HCT116 (cell line): Measurements from ENCODE around the gene ABCB8. TPM values are rescaled to one million over a fixed set of nuclear protein-coding genes. Genes with fewer than 3 reads are reported as not detected.

Experiments used
- ATAC-seq: fragments of 200-7000 bp; cut with Tn5 transposase; 2 replicates; pipeline ENCODE4 v1.9.1; 2020; ENCODE audit warnings: mild to moderate bottlenecking, moderate library complexity
- Bru-seq: library from RNA; stranded (reverse); fragments of 400-500 nt; gene quantifications from one replicate; lab custom pipeline; 2021; lab: Mats Ljungman, UMichigan
- BruChase-seq, 2 experiments: library from RNA; stranded (reverse); fragments of 400-500 nt; gene quantifications; one replicate each; lab custom pipeline; 2021; lab: Mats Ljungman, UMichigan
- BruUV-seq: library from RNA; stranded (reverse); fragments of 400-500 nt; replicated peaks from 2 replicates; lab custom pipeline; 2021; lab: Mats Ljungman, UMichigan
- CTCF ChIA-PET: fragments of 300-600 bp; sonication (Branson Sonifier 250); formaldehyde crosslinking; loops from one replicate; lab custom pipeline; 2021; ENCODE audit warnings: antibody characterized with exemption; lab: Charles Lee
- POLR2A ChIA-PET: fragments of 300-600, 350-600 bp; sonication (Branson Sonifier 250); formaldehyde crosslinking; loops from one replicate; lab custom pipeline; 2021; ENCODE audit warnings: antibody characterized with exemption; lab: Charles Lee
- RAD21 ChIA-PET, 2 experiments: fragments of 300-600 bp; sonication (Branson Sonifier 250); formaldehyde crosslinking; loops; one replicate each; lab custom pipeline; 2023; ENCODE audit warnings: low total read pairs in 2 of 2; ENCODE audit not compliant: uncharacterized antibody in 2 of 2, unreplicated experiment in 2 of 2, low non-redundant PET in 1 of 2; lab: Charles Lee
- DNase-seq: peaks from one replicate; pipeline ENCODE4 v3.0.0-alpha.2; 2010; ENCODE audit warnings: low read depth, low spot score
- H2AFZ ChIP-seq: fragments of 200-600 bp; shearing (Covaris generic), sonication (generic); 2 replicates; pipeline ENCODE4 v1.6.1; 2017; ENCODE audit warnings: low read depth, mixed run types, mixed read lengths, antibody characterized with exemption, low read length; ENCODE audit not compliant: poor library complexity, severe bottlenecking
- H3K27ac ChIP-seq: 2 replicates; pipeline ENCODE4 v1.5.1; 2012; ENCODE audit warnings: low read depth, low read length
- H3K27me3 ChIP-seq: fragments of 200-600 bp; sonication (generic); 2 replicates; pipeline ENCODE4 v1.6.1; 2016; ENCODE audit warnings: mixed run types, low read length, mixed read lengths; ENCODE audit not compliant: insufficient read depth
- H3K36me3 ChIP-seq, 2 experiments: fragments of 200-500 bp in 1 of 2; fragments of 200-600 bp in 1 of 2; sonication (Bioruptor generic) in 1 of 2; sonication (generic) in 1 of 2; 2 replicates each; pipeline versions ENCODE4 v1.5.1 to v1.6.1; 2014 to 2016; ENCODE audit warnings: low read length in 2 of 2, inconsistent platforms in 1 of 2, mixed read lengths in 1 of 2, mixed run types in 1 of 2; ENCODE audit not compliant: insufficient read depth in 2 of 2, control insufficient read depth in 1 of 2
- H3K4me1 ChIP-seq, 2 experiments: fragments of 200-600 bp in 1 of 2; sonication (generic) in 1 of 2; 2 replicates each; pipeline versions ENCODE4 v1.5.1 to v1.6.1; 2012 to 2017; ENCODE audit warnings: low read length in 2 of 2, inconsistent platforms in 1 of 2, mild to moderate bottlenecking in 1 of 2, mixed read lengths in 1 of 2, mixed run types in 1 of 2, moderate library complexity in 1 of 2; ENCODE audit not compliant: insufficient read depth in 2 of 2, control insufficient read depth in 1 of 2
- H3K4me2 ChIP-seq: fragments of 200-600 bp; sonication (generic); 2 replicates; pipeline ENCODE4 v1.6.1; 2017; ENCODE audit warnings: mixed run types, low read length, mixed read lengths
- H3K4me3 ChIP-seq, 2 experiments: fragments of 200-600 bp in 1 of 2; sonication (generic) in 1 of 2; replicated peaks in 1 of 2; 2 replicates each; pipeline ENCODE4 v1.5.1; 2011 to 2016; ENCODE audit warnings: low read length in 2 of 2, control low read depth in 1 of 2, low read depth in 1 of 2, mild to moderate bottlenecking in 1 of 2, mixed read lengths in 1 of 2, mixed run types in 1 of 2
- H3K79me2 ChIP-seq: fragments of 200-600 bp; sonication (generic); 2 replicates; pipeline ENCODE4 v1.6.1; 2017; ENCODE audit warnings: mild to moderate bottlenecking, mixed run types, low read length, moderate library complexity, mixed read lengths; ENCODE audit not compliant: insufficient read depth
- H3K9ac ChIP-seq: fragments of 200-600 bp; sonication (generic); 2 replicates; pipeline ENCODE4 v1.6.1; 2016; ENCODE audit warnings: low read length, mixed read lengths
- H3K9me2 ChIP-seq: fragments of 200-600 bp; sonication (generic), shearing (Covaris generic); 2 replicates; pipeline ENCODE4 v1.6.1; 2017; ENCODE audit warnings: mixed run types, mild to moderate bottlenecking, moderate library complexity; ENCODE audit not compliant: insufficient read depth
- H3K9me3 ChIP-seq, 2 experiments: fragments of 200-500 bp in 1 of 2; fragments of 200-600 bp in 1 of 2; sonication (Bioruptor generic) in 1 of 2; sonication (generic) in 1 of 2; 2 replicates each; pipeline ENCODE4 v1.6.1; 2014 to 2017; ENCODE audit warnings: low read length in 2 of 2, mixed read lengths in 2 of 2, inconsistent platforms in 1 of 2, low read depth in 1 of 2, mild to moderate bottlenecking in 1 of 2, mixed run types in 1 of 2, moderate library complexity in 1 of 2; ENCODE audit not compliant: control insufficient read depth in 1 of 2, insufficient read depth in 1 of 2
- H4K20me1 ChIP-seq: fragments of 200-600 bp; sonication (generic), shearing (Covaris generic); 2 replicates; pipeline ENCODE4 v1.6.1; 2017; ENCODE audit warnings: mixed run types, mild to moderate bottlenecking, moderate library complexity; ENCODE audit not compliant: insufficient read depth
- ATF3 ChIP-seq: IDR thresholded peaks from 2 replicates; pipeline ENCODE4 v1.6.1; 2012
- CBX3 ChIP-seq: IDR thresholded peaks from 2 replicates; pipeline ENCODE4 v1.6.1; 2012; ENCODE audit warnings: low read depth
- CTCF ChIP-seq, 3 experiments: fragments of 200-600 bp in 1 of 3; sonication (generic) in 1 of 3; IDR thresholded peaks in 2 of 3; conservative IDR thresholded peaks in 1 of 3; 2 replicates each; pipeline ENCODE4 v1.5.1; 2012 to 2017; ENCODE audit warnings: low read depth in 2 of 3, low read length in 2 of 3, antibody characterized with exemption in 1 of 3, borderline replicate concordance in 1 of 3, control low read depth in 1 of 3, mild to moderate bottlenecking in 1 of 3, mixed read lengths in 1 of 3, mixed run types in 1 of 3, moderate library complexity in 1 of 3; ENCODE audit not compliant: insufficient read depth in 1 of 3
- EGR1 ChIP-seq: IDR thresholded peaks from 2 replicates; pipeline ENCODE4 v1.6.1; 2012; ENCODE audit warnings: low read depth
- ELF1 ChIP-seq: IDR thresholded peaks from 2 replicates; pipeline ENCODE4 v1.6.1; 2012; ENCODE audit warnings: low read depth, borderline replicate concordance
- EZH2phosphoT487 ChIP-seq: fragments of 200-600 bp; IDR thresholded peaks from 2 replicates; pipeline ENCODE4 v1.6.1; 2018; ENCODE audit warnings: antibody characterized with exemption, borderline replicate concordance
- FOSL1 ChIP-seq: IDR thresholded peaks from 2 replicates; pipeline ENCODE4 v1.6.1; 2012; ENCODE audit warnings: low read depth
- JUND ChIP-seq: IDR thresholded peaks from 2 replicates; pipeline ENCODE4 v1.6.1; 2012
- POLR2A ChIP-seq: IDR thresholded peaks from 2 replicates; pipeline ENCODE4 v1.7.0; 2011; ENCODE audit warnings: borderline replicate concordance; ENCODE audit not compliant: insufficient read depth, insufficient read length; ENCODE audit errors: extremely low read depth
- POLR2AphosphoS5 ChIP-seq: IDR thresholded peaks from 2 replicates; pipeline ENCODE4 v1.6.1; 2011; ENCODE audit warnings: mild to moderate bottlenecking, low read depth, low read length, moderate library complexity
- REST ChIP-seq: IDR thresholded peaks from 2 replicates; pipeline ENCODE4 v1.6.1; 2012; ENCODE audit warnings: low read depth
- SIN3A ChIP-seq: IDR thresholded peaks from 2 replicates; pipeline ENCODE4 v1.6.1; 2012; ENCODE audit warnings: low read depth
- SP1 ChIP-seq: IDR thresholded peaks from 2 replicates; pipeline ENCODE4 v1.6.1; 2012; ENCODE audit warnings: low read depth
- TCF7L2 ChIP-seq: IDR thresholded peaks from 2 replicates; pipeline ENCODE4 v1.7.0; 2011; ENCODE audit warnings: borderline replicate concordance, inconsistent platforms; ENCODE audit not compliant: insufficient read depth, insufficient read length; ENCODE audit errors: extremely low read depth
- YY1 ChIP-seq: IDR thresholded peaks from 2 replicates; pipeline ENCODE4 v1.6.1; 2011; ENCODE audit warnings: low read length, low read depth, moderate library complexity, mild to moderate bottlenecking; ENCODE audit not compliant: insufficient replicate concordance; ENCODE audit errors: extremely low read depth
- ZNF274 ChIP-seq: fragments of 200-500 bp; sonication (Bioruptor generic); IDR thresholded peaks from 2 replicates; pipeline ENCODE4 v1.6.1; 2014; ENCODE audit warnings: mild to moderate bottlenecking, low read depth, low read length, inconsistent platforms
- intact Hi-C: fragments of 100-400 bp; cut with micrococcal nuclease; formaldehyde crosslinking; loops from 2 replicates; pipeline ENCODE4 v1.10.0; 2022
- long read RNA-seq: library from polyadenylated mRNA; unstranded; transcript quantifications from one replicate; pipeline ENCODE4 v2.0.0, GENCODE V29; 2021; ENCODE audit not compliant: unreplicated experiment
- polyA plus RNA-seq: library from polyadenylated mRNA; unstranded; fragments of >200 nt; gene quantifications from 2 replicates; pipeline ENCODE4 v1.2.1, GENCODE V29; 2012; ENCODE audit warnings: missing spikeins
- total RNA-seq: library from RNA; stranded (reverse); gene quantifications from one replicate; pipeline ENCODE4 v1.2.1, GENCODE V29; 2021; ENCODE audit not compliant: unreplicated experiment
- TF ChIP-seq, protein P1 (sequence below): IDR thresholded peaks from 2 replicates; pipeline ENCODE4 v1.6.1; 2012

Gene ABCB8
- total RNA-seq: 55.2 TPM
- polyA plus RNA-seq: 32.5 and 34.9 TPM in 2 replicates
- percentile 63 among the genes with signal in this experiment for Bru-seq, nascent RNA
- BruChase-seq, experiment 1, labeled RNA remaining after a 6-hour chase: percentile 70 among the genes with signal in this experiment
- BruChase-seq, experiment 2, labeled RNA remaining after a 2-hour chase: percentile 71 among the genes with signal in this experiment
- long read RNA-seq, full-length matches to known transcripts: 15 of 73 reads
- long read RNA-seq, partial matches to known transcripts: 41 of 73 reads
- long read RNA-seq, other reads (novel, unspliced or antisense): 17 of 73 reads

- Histone ChIP-seq H3K4me3 (peak within 1 kb of the TSS; percentile 72), H3K9ac (peak within 1 kb of the TSS; percentile 77), H2AFZ (no peak within 1 kb of the TSS), H3K9me2 (no peaks in the 10 kb centered on the region), H4K20me1 (no peaks in the 10 kb centered on the region), H3K4me2 (peak within 1 kb of the TSS; percentile 80), H3K79me2 (peaks cover 6% of the 10 kb centered on the region), H3K36me3 (no peaks in the 10 kb centered on the region), H3K27me3 (no peaks in the 10 kb centered on the region), H3K9me3 (no peaks in the 10 kb centered on the region), H3K4me1 (peaks cover 6 to 58% of the 10 kb centered on the region in 2 experiments), H3K27ac (peak within 1 kb of the TSS; percentile 60)
- DNase-seq: peak; percentile 99
- intact Hi-C loops: loop anchor here (1.0 to 5.0 kb wide), 2 partner anchors 30 to 84 kb away; no protein-coding TSS in a partner anchor
- ATAC-seq: peak; percentile 90
- ChIA-PET RAD21 (interaction anchor here in 1 of 2 experiments (0.7 to 1.2 kb wide), 6 partner anchors 19 to 63 kb away, joined by 3 to 5 read pairs (median 3); no protein-coding TSS in a partner anchor), CTCF (interaction anchor here (0.9 to 1.6 kb wide), 13 partner anchors 9 to 152 kb away, joined by 3 to 33 read pairs (median 5); partner anchors contain the start of gene NOS3), POLR2A (interaction anchor here (0.8 to 2.0 kb wide), 11 partner anchors 9 to 199 kb away, joined by 3 to 11 read pairs (median 4); partner anchors contain the start of gene ABCF2)
- TSS peak; percentile 86 for BruUV-seq
- TF ChIP-seq ATF3: no peak
- peak; percentile 33 for TF ChIP-seq POLR2A
- no peak for TF ChIP-seq ELF1
- peak; percentile 82 for TF ChIP-seq YY1
- no peak for TF ChIP-seq ZNF274
- TF ChIP-seq JUND: no peak
- TF ChIP-seq REST: no peak
- TF ChIP-seq CTCF (IDR thresholded peaks at IDR 0.05 in 2 of 3, conservative IDR thresholded peaks at IDR 0.05 in 1 of 3; ENCODE audit: borderline replicate concordance in 1 of 3, insufficient read depth in 1 of 3, low read depth in 2 of 3, low read length in 2 of 3): peak in 2 of 3 experiments; percentile 41 to 46; a peak in 4 of 6 replicates
- TF ChIP-seq FOSL1: no peak
- no peak for TF ChIP-seq EZH2phosphoT487
- no peak for TF ChIP-seq TCF7L2
- TF ChIP-seq, protein P1, sequence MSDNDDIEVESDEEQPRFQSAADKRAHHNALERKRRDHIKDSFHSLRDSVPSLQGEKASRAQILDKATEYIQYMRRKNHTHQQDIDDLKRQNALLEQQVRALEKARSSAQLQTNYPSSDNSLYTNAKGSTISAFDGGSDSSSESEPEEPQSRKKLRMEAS: no peak
- no peak for TF ChIP-seq EGR1
- no peak for TF ChIP-seq SP1
- TF ChIP-seq SIN3A: no peak
- TF ChIP-seq POLR2AphosphoS5: peak; percentile 71
- TF ChIP-seq CBX3: no peak
Measured at GRCh38 chr7:151028131-151028947, at the start of gene ABCB8. Gene ABCB8, plus strand, starts transcription at chr7:151028450. Its CDS starts 66 bp downstream, at chr7:151028516.
